Medulla oblongata (tissue), 1 donor: Measurements from ENCODE around the gene FBXO24.
"Not testable (repeated sequence)": the region's sequence is repeated elsewhere in the genome, so short reads cannot be mapped to it uniquely, and the experiment has no call there.

Experiments
- DNase-seq: peaks from one replicate; pipeline ENCODE4 v3.0.0-alpha.2; 2015; ENCODE audit errors: extremely low spot score

FBXO24 gene

DNA sequence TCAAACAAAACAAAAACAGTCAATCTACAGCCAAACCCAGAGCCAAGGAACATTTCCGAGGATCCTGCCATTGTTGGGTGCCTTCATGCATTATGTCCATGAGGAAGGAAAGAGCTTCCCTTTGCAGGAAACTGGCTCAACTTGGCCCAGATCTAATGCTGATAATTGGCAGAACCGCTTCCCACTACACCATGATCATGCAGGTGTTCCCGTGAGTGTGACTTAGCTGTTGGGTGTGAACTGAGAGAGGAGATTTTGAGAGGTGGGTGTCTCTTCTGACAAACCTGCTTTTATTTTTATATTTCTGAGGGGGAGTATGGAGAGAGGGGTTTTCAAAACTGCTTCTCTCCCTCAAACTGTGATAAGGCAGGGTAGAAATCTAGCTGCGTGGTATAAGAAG is 27.0 kb upstream of the FBXO24 start:
- no peak for DNase-seq

DNA sequence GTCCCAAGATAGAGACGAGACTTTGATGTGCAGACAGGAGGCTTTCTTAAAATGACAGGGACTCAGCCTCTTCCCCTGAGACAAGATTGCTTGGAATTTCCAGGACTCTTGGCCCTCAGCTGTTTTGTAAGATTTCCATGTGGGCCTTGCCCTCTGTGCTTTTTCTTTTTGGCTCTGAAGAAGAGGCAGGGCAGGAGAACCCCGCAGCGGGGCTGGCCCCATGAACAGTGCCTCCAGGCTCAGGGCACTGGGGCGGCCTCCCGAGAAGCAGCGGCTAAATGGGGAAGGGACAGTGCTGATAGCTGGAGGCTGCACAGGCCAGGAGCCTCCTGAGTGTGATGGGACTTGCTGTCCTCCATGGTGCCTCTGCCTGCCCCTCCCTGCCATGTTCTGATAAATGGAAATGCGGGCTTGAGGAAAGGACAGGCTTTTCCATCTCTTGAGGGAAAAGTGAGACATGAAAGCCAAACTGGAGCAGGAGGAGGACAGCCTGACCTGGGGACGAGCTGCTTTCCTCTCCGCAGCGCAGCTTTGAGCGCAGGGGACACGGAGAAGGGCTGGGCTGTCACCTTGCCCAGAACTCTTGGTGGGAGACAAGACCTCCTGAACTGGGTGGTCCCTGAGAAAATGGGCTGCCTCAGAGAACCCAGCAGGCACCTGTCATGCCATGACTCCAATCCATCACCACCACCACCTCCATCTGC is 24.5 kb upstream of the FBXO24 start:
- no peak for DNase-seq

DNA sequence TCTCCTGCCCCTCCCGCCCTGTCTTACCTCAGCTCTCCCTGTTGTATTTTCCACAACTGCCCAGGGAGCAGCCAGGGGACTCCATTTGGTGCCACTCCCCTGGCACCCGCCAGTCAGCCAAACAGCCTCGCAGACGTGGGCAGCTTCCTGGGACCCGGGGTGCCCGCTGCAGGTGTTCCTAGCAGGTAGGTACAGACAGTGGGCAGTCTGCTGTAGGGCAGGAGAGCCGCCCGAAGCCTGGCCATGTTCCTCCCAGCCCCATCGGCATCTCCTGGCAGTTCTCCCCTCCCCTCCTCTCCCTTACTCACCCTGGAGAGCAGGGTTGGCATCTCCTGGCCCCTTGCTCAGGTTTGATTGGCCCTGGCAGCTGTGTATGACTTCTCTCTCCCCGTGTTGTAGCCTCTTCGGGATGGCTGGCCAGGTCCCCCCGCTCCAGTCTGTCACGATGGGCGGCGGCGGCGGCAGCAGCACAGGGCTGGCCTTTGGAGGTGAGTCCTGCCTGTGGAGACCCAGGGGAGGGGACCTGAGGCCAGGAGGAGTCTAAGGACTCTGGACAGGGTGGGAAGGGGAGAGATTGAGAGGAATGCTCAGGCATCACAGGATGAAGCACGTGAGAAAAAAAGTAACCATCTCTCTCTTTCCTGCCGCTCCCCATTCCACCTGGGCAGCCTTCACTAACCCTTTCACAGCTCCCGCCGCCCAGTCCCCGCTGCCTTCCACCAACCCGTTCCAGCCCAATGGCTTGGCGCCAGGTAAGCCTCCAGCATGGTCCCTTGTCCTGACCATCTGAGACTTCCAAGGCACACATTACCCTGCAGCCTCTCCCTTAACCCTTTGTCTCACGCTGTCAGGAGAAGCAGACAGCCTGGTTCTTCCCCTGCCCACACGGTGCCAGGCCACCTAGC is 23.7 kb upstream of the FBXO24 start:
- no peak for DNase-seq

DNA sequence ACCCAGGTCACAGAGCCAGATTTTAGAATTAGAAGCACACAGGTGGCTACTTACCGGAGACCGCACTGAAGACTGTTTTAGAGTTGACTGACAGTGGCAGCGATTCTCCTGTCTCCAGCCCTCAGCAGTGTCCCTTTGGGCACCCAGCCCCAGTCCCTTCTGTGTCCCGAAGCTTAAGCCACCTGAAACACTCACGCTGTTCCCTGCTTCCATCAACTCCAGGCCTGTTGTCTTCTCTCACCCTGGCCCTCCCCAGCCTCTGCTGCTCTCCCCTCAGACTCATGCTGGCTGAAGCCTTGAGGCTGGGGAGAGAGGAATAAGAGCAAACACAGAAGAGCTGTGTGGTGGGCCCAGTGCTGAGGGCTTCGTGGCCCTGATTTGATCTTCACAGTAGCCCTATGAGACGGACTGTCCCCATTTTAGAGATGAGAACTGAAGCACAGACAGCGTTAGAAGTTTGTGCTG is 23.0 kb upstream of the FBXO24 start:
- DNase-seq = no peak

DNA sequence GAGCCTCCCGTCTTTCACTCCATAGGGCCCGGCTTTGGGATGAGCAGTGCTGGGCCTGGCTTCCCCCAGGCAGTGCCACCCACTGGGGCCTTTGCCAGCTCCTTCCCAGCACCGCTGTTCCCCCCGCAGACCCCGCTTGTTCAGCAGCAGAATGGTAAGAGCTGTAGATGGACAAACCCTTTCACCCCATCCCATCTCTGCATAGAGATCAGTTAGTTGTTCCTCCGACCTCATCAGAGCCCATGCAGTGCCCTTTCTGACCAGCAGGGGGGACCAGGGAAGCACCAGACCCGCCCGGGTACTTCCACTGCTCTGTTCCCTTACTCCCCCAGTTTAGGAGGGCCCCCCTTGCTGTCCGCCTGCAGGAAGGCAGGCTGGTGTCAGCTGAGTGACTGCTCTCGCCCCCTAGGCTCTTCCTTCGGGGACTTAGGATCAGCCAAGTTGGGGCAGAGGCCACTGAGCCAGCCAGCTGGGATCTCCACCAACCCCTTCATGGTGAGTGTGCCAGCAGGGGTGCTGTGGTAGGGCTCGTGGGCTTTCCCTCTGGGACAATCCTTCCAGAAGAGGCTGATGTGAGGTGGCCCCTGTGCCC is 22.2 kb upstream of the FBXO24 start:
- DNase-seq = peak; percentile 79

DNA sequence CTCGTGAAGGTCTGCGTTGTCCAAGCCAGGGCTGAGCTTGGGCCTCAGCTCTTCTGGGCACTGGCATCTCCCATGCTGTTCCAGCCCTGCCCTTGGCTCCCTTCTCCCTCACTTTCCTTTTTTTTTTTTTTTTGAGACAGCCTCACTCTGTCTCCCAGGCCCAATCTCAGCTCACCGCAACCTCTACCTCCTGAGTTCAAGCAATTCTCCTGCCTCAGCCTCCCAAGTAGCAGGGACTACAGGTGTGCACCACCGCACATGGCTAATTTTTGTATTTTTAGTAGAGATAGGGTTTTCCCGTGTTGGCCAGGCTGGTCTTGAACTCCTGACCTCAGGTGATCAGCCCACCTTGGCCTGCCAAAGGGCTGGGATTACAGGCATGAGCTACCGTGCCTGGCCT is 21.7 kb upstream of the FBXO24 start:
- DNase-seq = not testable (repeated sequence)

DNA sequence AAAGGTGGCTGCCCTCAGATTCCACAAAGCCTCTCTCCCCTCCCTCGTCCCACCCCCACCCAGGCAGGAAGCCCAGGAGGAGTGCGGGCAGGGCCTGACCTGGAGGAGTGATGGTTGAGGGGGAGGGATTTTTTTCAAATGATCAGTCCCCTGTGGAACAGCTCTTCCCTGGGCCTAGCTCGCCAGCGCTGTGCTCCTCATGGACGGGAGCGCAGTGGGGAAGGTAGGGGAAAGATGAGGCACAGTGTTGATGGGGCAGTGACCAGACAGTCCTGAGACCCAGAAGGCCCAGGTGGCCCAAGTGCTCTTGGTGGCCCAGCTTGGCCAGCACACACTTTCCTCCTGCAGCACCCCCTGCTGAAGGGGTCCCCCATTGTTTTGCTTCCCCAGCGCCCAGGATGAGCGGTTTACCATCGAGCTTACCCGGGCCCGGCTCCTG is 21.0 kb upstream of the FBXO24 start:
- no peak for DNase-seq

DNA sequence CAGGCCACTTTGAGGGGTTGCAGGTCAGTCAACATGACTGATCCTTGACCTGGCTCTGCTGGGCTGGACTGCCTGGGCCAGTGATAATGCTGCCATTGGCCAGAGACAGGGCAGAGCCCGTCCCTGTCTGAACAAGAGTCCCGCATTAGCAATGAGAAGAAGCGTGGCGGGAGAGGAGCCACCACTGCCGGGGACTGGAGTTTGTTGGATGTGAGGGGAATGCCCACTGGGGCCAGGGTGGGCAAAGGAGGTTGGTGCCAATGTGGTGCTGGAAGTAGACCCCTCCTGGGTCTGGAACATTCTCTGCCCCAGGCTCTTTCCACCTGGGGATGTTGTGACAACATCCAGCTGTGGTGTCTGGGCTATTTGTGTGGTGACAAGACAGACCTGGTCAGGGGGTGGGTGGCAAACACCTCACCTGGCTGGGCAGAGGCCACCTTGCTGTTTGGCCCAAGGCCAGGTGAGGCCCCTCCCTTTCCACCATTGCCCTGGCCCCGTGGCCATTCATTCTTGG is 20.1 kb upstream of the FBXO24 start:
- DNase-seq = no peak

- no peak for DNase-seq
Measured at GRCh38 chr7:100567031-100567730, 18.9 kb upstream of the FBXO24 start.

GRCh38 chr7:100567751-100568175 is 18.4 kb upstream of the FBXO24 start:
- DNase-seq = no peak

DNA sequence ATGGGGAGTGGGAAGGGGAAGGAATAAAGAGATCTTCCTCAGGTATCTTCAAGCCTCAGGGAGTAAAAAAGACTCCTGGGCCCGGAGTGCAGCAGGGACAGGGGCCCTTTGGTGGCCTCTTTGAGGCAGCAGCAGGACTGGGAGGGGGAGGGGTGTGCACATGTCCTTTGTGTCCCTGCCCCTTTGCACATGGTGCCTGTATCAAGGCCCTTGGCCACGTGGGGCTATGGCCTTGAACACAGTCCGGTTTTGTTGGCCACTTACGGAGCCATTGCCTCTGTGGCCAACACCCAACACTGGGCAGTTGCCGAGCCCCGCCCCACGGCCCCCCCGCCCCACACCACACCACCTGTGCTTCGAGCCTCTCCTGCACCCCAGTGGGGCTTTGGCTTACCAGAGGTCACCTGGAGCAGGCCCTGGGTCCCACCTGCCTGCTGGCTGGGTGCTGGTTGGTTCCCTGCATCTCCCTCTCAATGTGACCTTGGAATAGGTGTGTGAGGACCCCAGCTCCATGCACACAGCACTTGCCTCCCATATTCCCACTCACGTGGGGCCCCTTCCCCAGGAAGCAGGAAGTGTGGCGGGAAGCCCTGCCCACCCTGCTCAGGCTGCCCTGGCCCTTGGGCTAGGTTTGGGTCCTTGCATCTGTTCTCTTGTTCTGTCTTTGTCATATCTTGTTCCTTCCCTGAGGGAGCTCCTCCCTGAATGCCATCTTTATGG is 17.8 kb upstream of the FBXO24 start:
- no peak for DNase-seq

DNA sequence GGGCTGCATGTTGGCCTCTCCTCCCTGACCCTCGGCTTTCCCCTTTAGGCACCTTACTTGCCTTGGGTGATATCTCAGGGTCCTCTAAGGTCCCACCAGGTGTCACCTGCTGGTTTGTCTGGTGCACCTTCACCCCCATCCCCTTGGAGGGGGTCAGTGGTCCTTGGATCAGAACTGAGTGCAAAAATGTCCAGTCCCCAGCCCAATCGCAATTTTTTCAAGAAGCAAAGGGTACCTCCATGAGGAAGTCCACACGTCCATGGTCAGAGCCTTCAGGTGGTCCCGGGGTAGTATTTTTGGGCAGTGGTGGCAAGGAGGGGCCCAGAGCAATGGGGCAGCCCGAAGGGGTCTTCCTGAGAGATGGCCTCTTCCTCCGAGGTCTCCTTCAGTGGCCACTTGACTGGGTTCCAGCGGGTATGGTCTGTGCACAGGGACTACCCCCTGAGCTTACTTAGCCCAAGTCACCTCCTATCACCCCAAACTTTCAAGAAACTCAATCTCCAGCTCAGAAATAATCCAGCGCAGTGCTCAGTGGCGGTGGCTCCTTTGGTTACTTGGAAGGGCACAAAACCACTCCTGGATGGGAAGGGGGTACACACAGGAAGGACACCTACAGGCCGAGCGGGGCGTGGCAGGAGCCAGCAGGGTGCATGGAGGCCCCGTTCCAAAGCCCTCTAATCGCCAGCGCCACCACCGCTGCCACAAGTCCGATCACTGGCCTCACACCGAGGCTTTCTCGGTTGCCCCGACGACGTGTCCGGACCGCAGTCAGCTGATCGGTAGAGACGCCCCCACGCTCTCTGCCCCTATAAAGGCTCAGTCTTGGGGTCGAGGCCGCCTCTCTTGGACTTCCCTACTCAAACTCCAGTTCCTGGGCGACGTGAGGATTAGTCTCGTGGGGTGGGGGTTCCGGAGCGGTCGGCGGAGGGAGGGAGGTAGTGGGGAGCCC is 17.0 kb upstream of the FBXO24 start:
- DNase-seq = peak; percentile 81

GRCh38 chr7:100570954-100571828 is 14.9 kb upstream of the FBXO24 start:
- no peak for DNase-seq

- no peak for DNase-seq
Measured at GRCh38 chr7:100571829-100572116, 14.4 kb upstream of the FBXO24 start.

DNA sequence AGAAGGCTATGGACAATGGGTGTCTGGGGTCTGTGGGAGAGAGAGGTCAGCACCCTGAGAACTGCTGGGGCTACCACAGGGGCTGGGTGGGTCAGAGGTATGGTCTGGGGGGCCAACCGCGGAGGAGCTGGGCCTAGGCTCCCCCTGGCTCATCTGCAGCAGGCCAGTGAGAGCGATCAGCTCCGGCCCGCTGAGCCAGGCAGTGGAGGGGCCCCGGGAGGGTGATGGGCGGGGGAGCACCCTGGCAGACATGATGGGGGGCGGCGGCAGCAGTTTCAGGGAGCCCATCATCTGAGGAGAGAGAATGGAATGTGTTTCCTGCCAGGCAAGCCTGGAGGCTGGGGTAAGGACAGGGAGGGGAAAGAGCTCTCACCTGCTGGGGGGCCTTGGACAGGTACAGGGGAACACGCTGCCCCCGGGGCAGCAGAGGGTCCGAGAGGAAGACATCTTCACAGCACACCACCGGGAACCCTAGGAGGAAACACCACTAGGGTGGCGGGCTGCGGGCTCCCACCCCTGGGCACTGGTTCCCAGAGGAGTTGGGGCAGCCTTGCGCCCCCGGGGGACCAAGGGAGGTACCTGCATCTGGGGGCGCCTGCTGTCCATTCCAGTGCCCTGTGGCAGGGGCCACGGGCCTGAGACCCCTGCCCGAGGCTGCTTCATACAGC is 13.7 kb upstream of the FBXO24 start:
- no peak for DNase-seq

GRCh38 chr7:100572949-100573675 is 13.0 kb upstream of the FBXO24 start:
- DNase-seq = no peak

GRCh38 chr7:100573691-100574361 is 12.3 kb upstream of the FBXO24 start, which contains the start of gene SAP25:
Gene SAP25 (minus strand): TSS chr7:100573900. CDS start chr7:100573742, 158 bp downstream.
- no peak for DNase-seq
